Omental fat pad (tissue), 4 donors: Measurements from ENCODE around the gene MCM5. TPM values are rescaled to one million over a fixed set of nuclear protein-coding genes. Genes with fewer than 3 reads are reported as not detected.
"Not testable (repeated sequence)": the region's sequence is repeated elsewhere in the genome, so short reads cannot be mapped to it uniquely, and the experiment has no call there.

Source experiments
- ATAC-seq: fragments of 150-250 bp; one replicate; pipeline ENCODE4 v1.9.1; 2016; ENCODE audit warnings: mild to moderate bottlenecking, moderate library complexity; ENCODE audit not compliant: low FRiP score
- DNase-seq: peaks from one replicate; pipeline ENCODE4 v3.0.0-alpha.2; 2019; ENCODE audit warnings: low spot score
- CTCF ChIP-seq, 3 donors: fragments of 450-650 bp; IDR thresholded peaks; one replicate each; pipeline ENCODE4 v1.5.1; 2016 to 2017; ENCODE audit warnings: antibody characterized with exemption in 3 of 3, mild to moderate bottlenecking in 3 of 3, moderate library complexity in 2 of 3
- total RNA-seq, 4 donors: library from RNA; depleted of rRNA; stranded (reverse); fragments of >200 nt; gene quantifications; one replicate each; pipeline ENCODE4 v1.1.0, GENCODE V29; 2016

The MCM5 gene
- total RNA-seq, 4 donors from 2014 or later: 10.5 to 22.5 (median 13.9) TPM

GRCh38 chr22:35457729-35458546, 58.0 kb downstream of the MCM5 start:
- DNase-seq: no peak
- no peak for ATAC-seq
- no peak for TF ChIP-seq CTCF (IDR thresholded peaks at IDR 0.05)

GRCh38 chr22:35458547-35459422, 58.8 kb downstream of the MCM5 start:
- ATAC-seq (no peak), DNase-seq (no peak)
- TF ChIP-seq CTCF (IDR thresholded peaks at IDR 0.05): no peak

GRCh38 chr22:35459423-35459894, 59.5 kb downstream of the MCM5 start:
- DNase-seq (no peak), ATAC-seq (no peak)
- TF ChIP-seq CTCF (IDR thresholded peaks at IDR 0.05): no peak

- not testable (repeated sequence) for DNase-seq
Measured at GRCh38 chr22:35459976-35460375, 60.0 kb downstream of the MCM5 start.

GRCh38 chr22:35460688-35461087, 60.7 kb downstream of the MCM5 start:
- TF ChIP-seq CTCF (IDR thresholded peaks at IDR 0.05): no peak
- DNase-seq (no peak), ATAC-seq (no peak)

More at GRCh38 chr22:35459976-35460375, 60.0 kb downstream of the MCM5 start:
- not testable (repeated sequence) for ATAC-seq

- ATAC-seq: no peak
- DNase-seq: no peak
Measured at GRCh38 chr22:35462498-35463230, 62.7 kb downstream of the MCM5 start.

More at GRCh38 chr22:35462498-35463230, 62.7 kb downstream of the MCM5 start:
- no peak for TF ChIP-seq CTCF (IDR thresholded peaks at IDR 0.05)
